K562 (cell line): Measurements from ENCODE around the gene MMP17. TPM values are rescaled to one million over a fixed set of nuclear protein-coding genes. Genes with fewer than 3 reads are reported as not detected.

ENCODE experiments used
- ATAC-seq: fragments of 200-7000 bp; cut with Tn5 transposase; 3 replicates; pipeline ENCODE4 v1.9.1; 2020; ENCODE audit warnings: moderate library complexity
- BruUV-seq: library from RNA; stranded (reverse); fragments of 400-500 nt; replicated peaks from 2 replicates; lab custom pipeline; 2021; lab: Mats Ljungman, UMichigan
- CTCF ChIA-PET: fragments of 300-600 bp; formaldehyde crosslinking; extraction: SDS; loops from one replicate; lab custom pipeline; 2021; ENCODE audit warnings: low intra/inter-chr PET ratio; lab: Yijun Ruan, JAX
- POLR2A ChIA-PET: fragments of 300-600, 350-650 bp; sonication (Branson Sonifier 250); formaldehyde crosslinking; extraction: SDS; loops from one replicate; lab custom pipeline; 2021; ENCODE audit warnings: antibody characterized with exemption, inconsistent platforms; lab: Yijun Ruan, JAX
- DNase-seq, 4 experiments: peaks; one replicate each; pipeline versions ENCODE4 v3.0.0 to v3.0.0-alpha.2; 2011 to 2018; ENCODE audit warnings: low spot score in 3 of 4, mixed read lengths in 3 of 4; ENCODE audit errors: extremely low read depth in 1 of 4
- FAIRE-seq: peaks from 2 replicates; lab custom pipeline; 2011; peaks lifted over from hg19 to GRCh38; lab: Jason Lieb, UNC
- H2AFZ ChIP-seq: 2 replicates; pipeline ENCODE4 v1.6.0; 2011; ENCODE audit warnings: low read depth, low read length, control low read depth, inconsistent platforms
- H3K27ac ChIP-seq: fragments of 200-600 bp; 3 replicates; pipeline ENCODE4 v1.8.0; 2011; ENCODE audit warnings: low read depth, mild to moderate bottlenecking, control low read depth, inconsistent platforms, low read length, moderate library complexity, mixed read lengths; ENCODE audit errors: extremely low read depth
- H3K27me3 ChIP-seq, 2 experiments: fragments of 300-600 bp in 1 of 2; 2 replicates in 1 of 2; 3 replicates in 1 of 2; pipeline versions ENCODE4 v1.6.0 to v1.8.0; 2011; ENCODE audit warnings: inconsistent platforms in 2 of 2, low read length in 2 of 2, mild to moderate bottlenecking in 1 of 2, mixed read lengths in 1 of 2, moderate library complexity in 1 of 2; ENCODE audit not compliant: control insufficient read depth in 2 of 2, insufficient read depth in 2 of 2
- H3K36me3 ChIP-seq: fragments of 300-600 bp; 3 replicates; pipeline ENCODE4 v1.8.0; 2011; ENCODE audit warnings: mild to moderate bottlenecking, low read length, inconsistent platforms; ENCODE audit not compliant: control insufficient read depth, insufficient read depth
- H3K4me1 ChIP-seq, 2 experiments: fragments of 200-600 bp in 1 of 2; replicated peaks in 1 of 2; 2 replicates in 1 of 2; 3 replicates in 1 of 2; pipeline versions ENCODE4 v1.5.1 to v1.8.0; 2011; ENCODE audit warnings: inconsistent platforms in 2 of 2, low read length in 2 of 2, mild to moderate bottlenecking in 1 of 2, mixed read lengths in 1 of 2, moderate library complexity in 1 of 2; ENCODE audit not compliant: control insufficient read depth in 2 of 2, insufficient read depth in 2 of 2
- H3K4me2 ChIP-seq: 2 replicates; pipeline ENCODE4 v1.6.1; 2011; ENCODE audit warnings: low read length, control low read depth, inconsistent platforms, mixed read lengths; ENCODE audit not compliant: insufficient read depth
- H3K4me3 ChIP-seq: fragments of 200-600 bp; sonication (generic), shearing (Covaris generic); 2 replicates; pipeline ENCODE4 v1.5.1; 2016; ENCODE audit warnings: control low read depth, inconsistent platforms
- H3K79me2 ChIP-seq: fragments of 200-600 bp; 3 replicates; pipeline ENCODE4 v1.8.0; 2011; ENCODE audit warnings: low read length, inconsistent platforms; ENCODE audit not compliant: control insufficient read depth, insufficient read depth
- H3K9ac ChIP-seq, 2 experiments: 2 replicates each; pipeline versions ENCODE4 v1.6.0 to v1.6.1; 2011; ENCODE audit warnings: low read depth in 2 of 2, low read length in 2 of 2, control low read depth in 1 of 2, inconsistent platforms in 1 of 2, mild to moderate bottlenecking in 1 of 2, mixed read lengths in 1 of 2; ENCODE audit not compliant: insufficient read depth in 1 of 2
- H3K9me1 ChIP-seq: one replicate; pipeline ENCODE4 v1.6.0; 2011; ENCODE audit warnings: inconsistent platforms, mild to moderate bottlenecking, low read length, moderate library complexity; ENCODE audit not compliant: control insufficient read depth, insufficient read depth
- H3K9me3 ChIP-seq: replicated peaks from 2 replicates; pipeline ENCODE4 v1.5.1; 2011; ENCODE audit warnings: low read depth, low read length, inconsistent platforms; ENCODE audit not compliant: control insufficient read depth, insufficient read depth
- H4K20me1 ChIP-seq: replicated peaks from 2 replicates; pipeline ENCODE4 v1.6.1; 2011; ENCODE audit warnings: low read length, inconsistent platforms, mixed read lengths; ENCODE audit not compliant: control insufficient read depth, insufficient read depth
- CBX8 ChIP-seq: fragments of 200-600 bp; sonication (generic); IDR thresholded peaks from 2 replicates; pipeline ENCODE4 v1.6.1; 2012; ENCODE audit warnings: borderline replicate concordance, mixed run types, low read depth, mild to moderate bottlenecking, moderate library complexity, mixed read lengths, low read length, control low read depth, inconsistent platforms; ENCODE audit not compliant: poor library complexity, severe bottlenecking; ENCODE audit errors: extremely low read depth
- E2F1 ChIP-seq: sonication (generic); formaldehyde crosslinking; IDR thresholded peaks from 2 replicates; pipeline ENCODE4 v1.8.1; 2023; ENCODE audit warnings: mild to moderate bottlenecking, missing genetic modification reagents, moderate library complexity
- EHMT2 ChIP-seq: fragments of 450-650 bp; IDR thresholded peaks from 2 replicates; pipeline ENCODE4 v1.6.1; 2018; ENCODE audit warnings: antibody characterized with exemption
- MAX ChIP-seq: sonication (generic); formaldehyde crosslinking; IDR thresholded peaks from 2 replicates; pipeline ENCODE4 v1.9.0; 2022; ENCODE audit warnings: mild to moderate bottlenecking, missing genetic modification reagents
- POLR2G ChIP-seq: fragments of 200-400 bp; formaldehyde crosslinking; IDR thresholded peaks from 2 replicates; pipeline ENCODE4 v1.6.1; 2017; ENCODE audit warnings: low read depth, mild to moderate bottlenecking, antibody characterized with exemption, low read length, moderate library complexity
- POU5F1 ChIP-seq: fragments of 150-350 bp; IDR thresholded peaks from 2 replicates; pipeline ENCODE4 v1.6.1; 2014; ENCODE audit warnings: borderline replicate concordance, low read length, low read depth, mild to moderate bottlenecking; ENCODE audit not compliant: partially characterized antibody
- SMAD4 ChIP-seq: fragments of 250-450 bp; sonication (Bioruptor Pico); conservative IDR thresholded peaks from 2 replicates; pipeline ENCODE4 v1.8.0; 2021; ENCODE audit warnings: inconsistent platforms, mild to moderate bottlenecking, moderate library complexity
- SP2 ChIP-seq: IDR thresholded peaks from 2 replicates; pipeline ENCODE4 v1.6.1; 2011; ENCODE audit warnings: mild to moderate bottlenecking, low read depth, low read length, moderate library complexity; ENCODE audit not compliant: poor library complexity, severe bottlenecking; ENCODE audit errors: extremely low read depth
- TFAM ChIP-seq: fragments of 250-450 bp; sonication (Bioruptor Pico); conservative IDR thresholded peaks from 2 replicates; pipeline ENCODE4 v1.5.0; 2021; ENCODE audit warnings: mild to moderate bottlenecking, moderate library complexity
- USF1 ChIP-seq: sonication (generic); formaldehyde crosslinking; IDR thresholded peaks from 2 replicates; pipeline ENCODE4 v1.9.0; 2022; ENCODE audit warnings: mild to moderate bottlenecking, missing genetic modification reagents
- ZNF134 ChIP-seq: fragments of 250-450 bp; sonication (Bioruptor Pico); conservative IDR thresholded peaks from 2 replicates; pipeline ENCODE4 v1.4.0; 2020
- ZNF184 ChIP-seq: sonication (generic); formaldehyde crosslinking; IDR thresholded peaks from 2 replicates; pipeline ENCODE4 v1.5.0; 2020; ENCODE audit warnings: missing genetic modification reagents
- ZNF77 ChIP-seq: fragments of 250-450 bp; sonication (Bioruptor Pico); IDR thresholded peaks from 2 replicates; pipeline ENCODE4 v1.5.0; 2020
- WGBS: fragments of 100-300 bp; shearing (Covaris generic); methylation state at CpG from one replicate; pipeline ENCODE4 v1.1.6; 2016; ENCODE audit warnings: low coverage, mixed read lengths; ENCODE audit not compliant: insufficient coverage; ENCODE audit errors: missing lambda C conversion rate; 5-methylcytosine and 5-hydroxymethylcytosine counted together
- in situ Hi-C: fragments of 300-500 bp; cut with MboI; formaldehyde crosslinking; loops from 4 replicates; pipeline ENCODE4 v1.15.0; 2018; ENCODE audit warnings: inconsistent platforms, mixed read lengths
- intact Hi-C: fragments of 100-400 bp; cut with micrococcal nuclease; formaldehyde crosslinking; loops from 2 replicates; pipeline ENCODE4 v1.14.2; 2022
- polyA plus RNA-seq, 8 experiments: library from polyadenylated mRNA; depleted of rRNA in 4 of 8; stranded (reverse) in 5 of 8; unstranded in 3 of 8; fragments of >200 nt; fragmentation: Nextera tagmentation in 2 of 8; fragmentation: Illumina TruSeq in 1 of 8; extraction: Ambion mirVana in 2 of 8; extraction: Trizol in 1 of 8; gene quantifications; 2 replicates each; pipeline versions ENCODE4 v1.2.1 to v1.2.3, GENCODE V29; 2011 to 2014; ENCODE audit warnings: inconsistent platforms in 1 of 8, missing spikeins in 1 of 8
- total RNA-seq, 7 experiments: library from RNA; depleted of rRNA in 6 of 7; stranded (reverse); fragments of >200 nt in 6 of 7; fragmentation: Illumina TruSeq in 2 of 7; extraction: Trizol in 2 of 7; gene quantifications; 2 replicates each; pipeline versions ENCODE4 v1.2.1 to v1.2.3, GENCODE V29; 2011 to 2021; ENCODE audit warnings: low replicate concordance in 1 of 7

The MMP17 gene
- total and polyA plus RNA-seq, 9 of the 15 experiments (the other 6 are each of a cell fraction or from before 2014, with no cell fraction given): 1.1 to 21.2 (median 17.1) TPM; not detected in 2

- Histone ChIP-seq H4K20me1 (no peaks in the 10 kb centered on the region), H3K79me2 (no peaks in the 10 kb centered on the region), H3K4me2 (no peak overlapping the region), H3K4me1 (peaks cover 3 to 5% of the 10 kb centered on the region in 2 experiments; a peak in 4 of 5 replicates), H3K9me3 (no peaks in the 10 kb centered on the region), H3K27me3 (no peaks in the 10 kb centered on the region), H3K9me1 (peaks cover 2% of the 10 kb centered on the region), H3K36me3 (peaks cover 76% of the 10 kb centered on the region), H3K27ac (no peak overlapping the region), H3K4me3 (no peak overlapping the region), H2AFZ (no peak overlapping the region), H3K9ac (no peak overlapping the region)
- DNase-seq (no peak), FAIRE-seq (no peak), ATAC-seq (no peak)
- no peak for TF ChIP-seq ZNF184 (CRISPR knock-in tag)
- TF ChIP-seq POLR2G: peak; percentile 42
- POLR2A ChIA-PET: no interaction called here
- intact Hi-C loops (no loop called here), in situ Hi-C loops (no loop called here)
- CTCF ChIA-PET: no interaction called here
- no TSS peak for BruUV-seq
- 91% methylated on average over 7 of the region's 23 CpGs for WGBS
These were observed 49.2 kb upstream of the MMP17 start for GRCh38 chr12:131779027-131779426.

- in situ Hi-C loops: no loop called here
- CTCF ChIA-PET: interaction anchor here (0.6 kb wide), 1 partner anchor 935 kb away, joined by 3 read pairs; no protein-coding TSS in a partner anchor
- H3K27ac ChIP-seq: no peak overlapping the region
- TF ChIP-seq CBX8: no peak
- TF ChIP-seq MAX (CRISPR knock-in tag): no peak
- no peak for TF ChIP-seq SMAD4 (CRISPR knock-in tag)
- TF ChIP-seq E2F1 (CRISPR knock-in tag): no peak
- no peak for TF ChIP-seq POU5F1
- TF ChIP-seq TFAM (CRISPR knock-in tag): no peak
- TF ChIP-seq ZNF134 (CRISPR knock-in tag): no peak
- TF ChIP-seq ZNF77 (CRISPR knock-in tag): no peak
- no peak for TF ChIP-seq SP2
- no peak for TF ChIP-seq EHMT2
- no peak for TF ChIP-seq USF1 (CRISPR knock-in tag)
These were observed 46.1 kb upstream of the MMP17 start for GRCh38 chr12:131782061-131782460.

More at GRCh38 chr12:131782061-131782460, 46.1 kb upstream of the MMP17 start:
- 90% methylated on average over 2 of the region's 2 CpGs for WGBS
- Histone ChIP-seq H3K9ac (no peak overlapping the region), H4K20me1 (no peaks in the 10 kb centered on the region), H3K79me2 (no peaks in the 10 kb centered on the region), H2AFZ (no peak overlapping the region), H3K36me3 (peaks cover 80% of the 10 kb centered on the region), H3K27me3 (no peaks in the 10 kb centered on the region), H3K9me1 (peaks cover 2% of the 10 kb centered on the region), H3K9me3 (no peaks in the 10 kb centered on the region), H3K4me2 (no peak overlapping the region), H3K4me3 (no peak overlapping the region), H3K4me1 (peaks cover 0 to 6% of the 10 kb centered on the region in 2 experiments; a peak in 3 of 5 replicates)
- ATAC-seq: no peak
- intact Hi-C loops: no loop called here
- no TSS peak for BruUV-seq
- no peak for FAIRE-seq
- POLR2A ChIA-PET: interaction anchor here (0.7 to 1.3 kb wide), 2 partner anchors 11 to 17 kb away, joined by 3 to 4 read pairs; no protein-coding TSS in a partner anchor
- no peak for DNase-seq
